Heart left ventricle (tissue), 13 donors: ENCODE data around the gene PREX1.

ENCODE experiments used
- CTCF ChIP-seq, 12 donors: fragments of 200-600 bp; sonication (generic) in 4 of 12; IDR thresholded peaks; one replicate each; pipeline versions ENCODE4 v1.5.0 to v1.8.0; 2018 to 2022; ENCODE audit warnings: antibody characterized with exemption in 12 of 12, mild to moderate bottlenecking in 5 of 12
- POLR2A ChIP-seq, 2 donors: fragments of 450-650 bp; IDR thresholded peaks; one replicate each; pipeline ENCODE4 v1.6.1; 2017; ENCODE audit warnings: antibody characterized with exemption in 2 of 2, mild to moderate bottlenecking in 2 of 2, moderate library complexity in 2 of 2
- donor health status: ischemic (EF 13 %, LVEDD 7.1; RV severe dilation, severe dysfunction).
- donor health status: DM: no; HTN: yes; CAD: no.
- donor health status: DM: no; HTN: no; CAD: no.
- donor health status: ischemic (EF 25% LVEDD 6.9; RV normal size, moderate dysfunction).
- donor health status: ischemic (EF 25% LVEDD 5.7; RV mildly dilated, moderate dysfunction).
- donor health status: ischemic (EF 35%, LVEDD 5.7; RV mildly dilated, moderate dysfunction).
- donor health status: nonischemic (EF 11% LVEDD 7.7; RV severe dilation, severe dysfunction).
- donor health status: DM: yes; HTN: yes; CAD: no.
- donor health status: PGD.
- donor health status: ischemic (EF 29% LVEDD 5.4; RV normal size, mild dysfunction).
- donor health status: nonischemic (EF 23%, LVEDD 6.1; RV moderate dilation, normal function).

- TF ChIP-seq CTCF (IDR thresholded peaks at IDR 0.05) (no peak), POLR2A (IDR thresholded peaks at IDR 0.05) (no peak)
Measured at GRCh38 chr20:48808382-48809034, 19.3 kb downstream of the PREX1 start.
